ENCODE measurements around the gene HSD17B2.

DNA sequence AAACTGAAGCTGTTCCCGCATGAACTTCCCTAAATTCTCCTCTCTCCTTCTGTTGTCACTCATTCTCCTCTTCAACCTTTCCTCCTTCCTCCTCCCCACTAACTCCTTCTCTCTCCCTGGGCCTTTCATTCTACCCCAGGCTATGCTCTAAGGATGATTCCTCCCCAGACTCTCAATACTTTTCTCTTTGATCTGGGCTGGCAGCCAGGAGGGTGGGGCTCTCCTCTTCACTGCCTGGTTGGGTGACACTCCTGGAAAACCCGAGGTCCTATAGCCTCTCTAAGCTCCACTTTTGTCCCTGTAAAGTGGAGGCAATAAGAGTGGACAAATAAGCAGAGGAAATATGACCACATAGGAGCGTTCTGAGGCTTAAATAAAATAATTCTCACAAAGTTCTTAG is 46.2 kb downstream of the HSD17B2 start:
- TF ChIP-seq, protein P1, sequence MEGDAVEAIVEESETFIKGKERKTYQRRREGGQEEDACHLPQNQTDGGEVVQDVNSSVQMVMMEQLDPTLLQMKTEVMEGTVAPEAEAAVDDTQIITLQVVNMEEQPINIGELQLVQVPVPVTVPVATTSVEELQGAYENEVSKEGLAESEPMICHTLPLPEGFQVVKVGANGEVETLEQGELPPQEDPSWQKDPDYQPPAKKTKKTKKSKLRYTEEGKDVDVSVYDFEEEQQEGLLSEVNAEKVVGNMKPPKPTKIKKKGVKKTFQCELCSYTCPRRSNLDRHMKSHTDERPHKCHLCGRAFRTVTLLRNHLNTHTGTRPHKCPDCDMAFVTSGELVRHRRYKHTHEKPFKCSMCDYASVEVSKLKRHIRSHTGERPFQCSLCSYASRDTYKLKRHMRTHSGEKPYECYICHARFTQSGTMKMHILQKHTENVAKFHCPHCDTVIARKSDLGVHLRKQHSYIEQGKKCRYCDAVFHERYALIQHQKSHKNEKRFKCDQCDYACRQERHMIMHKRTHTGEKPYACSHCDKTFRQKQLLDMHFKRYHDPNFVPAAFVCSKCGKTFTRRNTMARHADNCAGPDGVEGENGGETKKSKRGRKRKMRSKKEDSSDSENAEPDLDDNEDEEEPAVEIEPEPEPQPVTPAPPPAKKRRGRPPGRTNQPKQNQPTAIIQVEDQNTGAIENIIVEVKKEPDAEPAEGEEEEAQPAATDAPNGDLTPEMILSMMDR (IDR thresholded peaks at IDR 0.05), result no peak
- TF ChIP-seq EP300 (IDR thresholded peaks at IDR 0.05), result no peak
